B cell (primary cell): ENCODE measurements around the gene EML6.

ENCODE experiments used
- CTCF ChIP-seq: fragments of 200-600 bp; IDR thresholded peaks from one replicate; pipeline ENCODE4 v1.8.0; 2022; ENCODE audit warnings: antibody characterized with exemption, mild to moderate bottlenecking
- EZH2 ChIP-seq: IDR thresholded peaks from 2 replicates; pipeline ENCODE4 v1.6.1; 2012; ENCODE audit warnings: borderline replicate concordance, low read depth, mild to moderate bottlenecking, moderate library complexity, low read length; ENCODE audit not compliant: insufficient read depth, poor library complexity, severe bottlenecking

GRCh38 chr2:54928719-54929118 is 205.3 kb downstream of the EML6 start:
- no peak for TF ChIP-seq CTCF
- TF ChIP-seq EZH2 = no peak
